Peyer's patch (tissue), 4 donors: ENCODE results near the gene SAFB. TPM values are rescaled to one million over a fixed set of nuclear protein-coding genes. Genes with fewer than 3 reads are reported as not detected.

Source experiments
- DNase-seq, 3 donors: peaks; one replicate each; pipeline ENCODE4 v3.0.0-alpha.2; 2017 to 2019
- H3K27ac ChIP-seq, 4 donors: fragments of 200-600 bp; sonication (generic); one replicate each; pipeline ENCODE4 v1.5.1; 2016 to 2019
- H3K27me3 ChIP-seq, 2 donors: fragments of 200-600 bp; sonication (generic); one replicate each; pipeline ENCODE4 v1.5.1; 2019
- H3K36me3 ChIP-seq, 3 donors: fragments of 200-600 bp; sonication (generic); one replicate each; pipeline ENCODE4 v1.5.1; 2016 to 2019
- H3K4me1 ChIP-seq, 4 donors: fragments of 200-600 bp; sonication (generic); one replicate each; pipeline ENCODE4 v1.5.1; 2016 to 2019
- H3K4me3 ChIP-seq, 4 donors: fragments of 200-600 bp; sonication (generic); 1 replicate in 3 of 4; 2 replicates in 1 of 4; pipeline ENCODE4 v1.5.1; 2016 to 2019; ENCODE audit warnings: mild to moderate bottlenecking in 1 of 4
- H3K9me3 ChIP-seq, 4 donors: fragments of 200-600 bp; sonication (generic); one replicate each; pipeline ENCODE4 v1.5.1; 2016 to 2019; ENCODE audit warnings: mild to moderate bottlenecking in 1 of 4
- POLR2A ChIP-seq, 2 donors: fragments of 450-650 bp; IDR thresholded peaks; one replicate each; pipeline ENCODE4 v1.5.1; 2017; ENCODE audit warnings: antibody characterized with exemption in 2 of 2, mild to moderate bottlenecking in 2 of 2, moderate library complexity in 2 of 2
- total RNA-seq, 4 donors: library from RNA; depleted of rRNA; stranded (reverse); fragments of >200 nt; gene quantifications; one replicate each; pipeline ENCODE4 v1.1.0, GENCODE V29; 2016
- TF ChIP-seq, protein P1 (sequence below), 6 experiments: fragments of 450-650 bp in 4 of 6; fragments of 200-600 bp in 2 of 6; sonication (generic) in 1 of 6; IDR thresholded peaks; one replicate each; pipeline ENCODE4 v1.5.1; 2017 to 2019; ENCODE audit warnings: antibody characterized with exemption in 6 of 6, mild to moderate bottlenecking in 3 of 6, moderate library complexity in 1 of 6

Gene SAFB
- total RNA-seq, 4 donors from 2014 or later: 86.3 to 374 (median 163) TPM

GRCh38 chr19:5624741-5625278 lies 1.9 kb downstream of the SAFB start:
- Histone ChIP-seq H3K9me3 (no peaks in the 10 kb centered on the region), H3K36me3 (peaks cover 0 to 49% (median 0%) of the 10 kb centered on the region in 3 donors), H3K4me1 (peaks cover 0 to 54% (median 28%) of the 10 kb centered on the region in 4 donors), H3K27me3 (no peaks in the 10 kb centered on the region), H3K4me3 (peak overlapping the region; percentile 78 to 99 (median 84)), H3K27ac (peak overlapping the region in 3 of 4 donors; percentile 3 to 98 (median 96))
- TF ChIP-seq, protein P1, sequence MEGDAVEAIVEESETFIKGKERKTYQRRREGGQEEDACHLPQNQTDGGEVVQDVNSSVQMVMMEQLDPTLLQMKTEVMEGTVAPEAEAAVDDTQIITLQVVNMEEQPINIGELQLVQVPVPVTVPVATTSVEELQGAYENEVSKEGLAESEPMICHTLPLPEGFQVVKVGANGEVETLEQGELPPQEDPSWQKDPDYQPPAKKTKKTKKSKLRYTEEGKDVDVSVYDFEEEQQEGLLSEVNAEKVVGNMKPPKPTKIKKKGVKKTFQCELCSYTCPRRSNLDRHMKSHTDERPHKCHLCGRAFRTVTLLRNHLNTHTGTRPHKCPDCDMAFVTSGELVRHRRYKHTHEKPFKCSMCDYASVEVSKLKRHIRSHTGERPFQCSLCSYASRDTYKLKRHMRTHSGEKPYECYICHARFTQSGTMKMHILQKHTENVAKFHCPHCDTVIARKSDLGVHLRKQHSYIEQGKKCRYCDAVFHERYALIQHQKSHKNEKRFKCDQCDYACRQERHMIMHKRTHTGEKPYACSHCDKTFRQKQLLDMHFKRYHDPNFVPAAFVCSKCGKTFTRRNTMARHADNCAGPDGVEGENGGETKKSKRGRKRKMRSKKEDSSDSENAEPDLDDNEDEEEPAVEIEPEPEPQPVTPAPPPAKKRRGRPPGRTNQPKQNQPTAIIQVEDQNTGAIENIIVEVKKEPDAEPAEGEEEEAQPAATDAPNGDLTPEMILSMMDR (IDR thresholded peaks at IDR 0.05): no peak
- TF ChIP-seq POLR2A (IDR thresholded peaks at IDR 0.05): no peak
- peak in 1 of 3 donors; percentile 13 for DNase-seq

- Histone ChIP-seq H3K4me3 (peak overlapping the region in 1 of 4 donors; percentile 80), H3K27ac (no peak overlapping the region), H3K4me1 (peaks cover 0 to 46% (median 27%) of the 10 kb centered on the region in 4 donors)
Measured at GRCh38 chr19:5625641-5626040, 2.8 kb downstream of the SAFB start.

GRCh38 chr19:5627395-5627904 lies 4.6 kb downstream of the SAFB start:
- Histone ChIP-seq H3K36me3 (peaks cover 0 to 45% (median 0%) of the 10 kb centered on the region in 3 donors), H3K4me3 (no peak overlapping the region), H3K9me3 (no peaks in the 10 kb centered on the region), H3K27ac (no peak overlapping the region), H3K4me1 (peaks cover 3 to 53% (median 17%) of the 10 kb centered on the region in 4 donors), H3K27me3 (no peaks in the 10 kb centered on the region)
- DNase-seq: peak in 2 of 3 donors; percentile 76 to 80
- TF ChIP-seq POLR2A (IDR thresholded peaks at IDR 0.05): no peak
- TF ChIP-seq, protein P1 (IDR thresholded peaks at IDR 0.05): no peak

More at GRCh38 chr19:5625641-5626040, 2.8 kb downstream of the SAFB start:
- H3K36me3 ChIP-seq: peaks cover 0 to 47% (median 0%) of the 10 kb centered on the region in 3 donors
- no peaks in the 10 kb centered on the region for H3K27me3 ChIP-seq
- TF ChIP-seq, protein P1 (IDR thresholded peaks at IDR 0.05): no peak
- no peak for TF ChIP-seq POLR2A (IDR thresholded peaks at IDR 0.05)
- no peaks in the 10 kb centered on the region for H3K9me3 ChIP-seq
- DNase-seq: peak in 1 of 3 donors; percentile 37

DNA sequence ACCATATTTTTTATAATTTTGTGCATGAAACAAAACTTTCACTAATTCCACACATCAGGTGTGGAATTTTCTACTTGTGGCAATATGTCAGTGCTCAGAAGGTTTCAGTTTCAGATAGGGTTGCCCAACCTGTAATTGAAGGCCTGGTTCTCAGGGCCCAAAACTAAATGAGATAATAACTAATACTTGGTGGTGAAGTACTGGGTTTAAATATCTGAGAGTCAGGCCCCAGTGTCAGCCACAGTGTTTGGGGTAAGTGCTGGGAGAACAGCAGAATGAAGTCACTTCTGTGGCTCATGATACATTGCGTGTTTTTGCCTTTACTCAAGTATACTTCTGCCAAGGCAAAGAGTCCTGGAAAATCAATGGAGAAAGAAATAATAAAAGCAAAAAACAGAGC lies 5.6 kb downstream of the SAFB start:
- no peak overlapping the region for H3K4me3 ChIP-seq
- no peaks in the 10 kb centered on the region for H3K9me3 ChIP-seq
- TF ChIP-seq POLR2A (IDR thresholded peaks at IDR 0.05): no peak
- TF ChIP-seq, protein P1 (IDR thresholded peaks at IDR 0.05): no peak
- peaks cover 4 to 63% (median 17%) of the 10 kb centered on the region in 4 donors for H3K4me1 ChIP-seq
- H3K27ac ChIP-seq: peak overlapping the region in 1 of 4 donors; percentile 40
- no peak for DNase-seq
- H3K36me3 ChIP-seq: peaks cover 0 to 45% (median 0%) of the 10 kb centered on the region in 3 donors
- no peaks in the 10 kb centered on the region for H3K27me3 ChIP-seq

DNA sequence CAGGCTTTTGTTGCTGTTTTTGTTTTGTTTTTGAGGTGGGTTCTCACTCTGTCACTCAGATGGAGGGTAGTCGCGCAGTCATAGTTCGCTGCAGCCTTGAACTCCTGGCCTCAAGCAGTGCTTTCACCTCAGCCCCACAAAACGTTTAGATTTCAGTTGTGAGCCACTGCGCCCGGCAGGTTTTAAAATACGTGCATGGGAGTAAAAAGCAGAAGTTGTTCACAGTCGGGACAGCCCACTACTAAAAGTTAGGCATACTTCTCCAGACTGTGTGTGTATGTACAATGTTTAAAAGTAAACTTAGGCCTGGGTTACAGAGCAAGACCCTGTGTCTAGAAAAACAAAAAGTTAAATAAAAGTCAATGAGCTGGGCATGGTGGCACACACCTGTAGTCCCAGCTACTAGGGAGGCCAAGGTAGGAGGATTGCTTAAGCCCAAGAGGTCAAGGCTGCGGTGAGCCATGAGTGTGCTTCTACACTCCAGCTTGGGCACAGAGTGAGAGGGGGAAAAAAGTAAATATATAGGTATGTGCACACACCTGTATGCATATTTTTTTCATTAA lies 6.1 kb downstream of the SAFB start:
- no peak for TF ChIP-seq POLR2A (IDR thresholded peaks at IDR 0.05)
- TF ChIP-seq, protein P1 (IDR thresholded peaks at IDR 0.05): no peak
- Histone ChIP-seq H3K4me3 (no peak overlapping the region), H3K9me3 (no peaks in the 10 kb centered on the region), H3K4me1 (peaks cover 4 to 63% (median 17%) of the 10 kb centered on the region in 4 donors), H3K27me3 (no peaks in the 10 kb centered on the region), H3K36me3 (peaks cover 0 to 45% (median 0%) of the 10 kb centered on the region in 3 donors), H3K27ac (peak overlapping the region in 1 of 4 donors; percentile 40)
- peak in 2 of 3 donors; percentile 47 to 52 for DNase-seq
